Measurements from ENCODE around the gene LRRTM4.

Gene LRRTM4

DNA sequence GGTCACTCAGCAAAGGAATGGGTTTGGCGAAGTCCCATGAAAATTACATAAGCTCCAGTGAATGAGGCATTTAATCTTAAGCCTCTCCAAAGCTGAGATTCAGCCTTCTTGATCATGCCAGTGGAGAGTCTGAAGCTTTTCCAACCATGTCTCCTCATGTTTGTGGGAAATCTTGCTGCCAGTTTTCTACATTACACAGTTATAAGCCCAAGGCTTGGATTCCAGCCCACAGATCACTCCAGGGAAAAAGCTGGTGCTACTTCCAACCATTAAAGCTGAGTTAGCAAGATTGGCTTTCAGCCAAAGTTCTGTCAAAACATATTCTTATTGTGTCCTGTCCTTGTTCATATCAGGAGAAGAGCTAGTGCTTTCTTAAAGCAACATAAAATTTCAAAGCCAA lies 293.8 kb downstream of the LRRTM4 start:
- Histone ChIP-seq H2AFZ (ENCODE audit: low read depth, low read length) (no peak overlapping the region), H3K27ac (ENCODE audit: low read length) (no peak overlapping the region), H3K4me2 (ENCODE audit: low read length) (no peak overlapping the region), H3K27me3 (ENCODE audit: low read depth, low read length) (no peaks in the 10 kb centered on the region), H3K4me3 (ENCODE audit: low read length) (no peak overlapping the region), H4K20me1 (ENCODE audit: insufficient read depth, low read length) (no peaks in the 10 kb centered on the region), H3K36me3 (replicated peaks; ENCODE audit: low read depth, low read length) (no peaks in the 10 kb centered on the region), H3K9ac (ENCODE audit: low read length) (no peak overlapping the region), H3K9me3 (ENCODE audit: insufficient read depth, low read length) (no peaks in the 10 kb centered on the region), H3K79me2 (ENCODE audit: low read length) (no peaks in the 10 kb centered on the region), H3K4me1 (ENCODE audit: low read length) (no peaks in the 10 kb centered on the region)
- TF ChIP-seq EZH2phosphoT487 (IDR thresholded peaks at IDR 0.05; ENCODE audit: low read depth) = no peak
- TF ChIP-seq, protein P1, sequence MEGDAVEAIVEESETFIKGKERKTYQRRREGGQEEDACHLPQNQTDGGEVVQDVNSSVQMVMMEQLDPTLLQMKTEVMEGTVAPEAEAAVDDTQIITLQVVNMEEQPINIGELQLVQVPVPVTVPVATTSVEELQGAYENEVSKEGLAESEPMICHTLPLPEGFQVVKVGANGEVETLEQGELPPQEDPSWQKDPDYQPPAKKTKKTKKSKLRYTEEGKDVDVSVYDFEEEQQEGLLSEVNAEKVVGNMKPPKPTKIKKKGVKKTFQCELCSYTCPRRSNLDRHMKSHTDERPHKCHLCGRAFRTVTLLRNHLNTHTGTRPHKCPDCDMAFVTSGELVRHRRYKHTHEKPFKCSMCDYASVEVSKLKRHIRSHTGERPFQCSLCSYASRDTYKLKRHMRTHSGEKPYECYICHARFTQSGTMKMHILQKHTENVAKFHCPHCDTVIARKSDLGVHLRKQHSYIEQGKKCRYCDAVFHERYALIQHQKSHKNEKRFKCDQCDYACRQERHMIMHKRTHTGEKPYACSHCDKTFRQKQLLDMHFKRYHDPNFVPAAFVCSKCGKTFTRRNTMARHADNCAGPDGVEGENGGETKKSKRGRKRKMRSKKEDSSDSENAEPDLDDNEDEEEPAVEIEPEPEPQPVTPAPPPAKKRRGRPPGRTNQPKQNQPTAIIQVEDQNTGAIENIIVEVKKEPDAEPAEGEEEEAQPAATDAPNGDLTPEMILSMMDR (IDR thresholded peaks at IDR 0.05; ENCODE audit: low read depth, low read length) = no peak

DNA sequence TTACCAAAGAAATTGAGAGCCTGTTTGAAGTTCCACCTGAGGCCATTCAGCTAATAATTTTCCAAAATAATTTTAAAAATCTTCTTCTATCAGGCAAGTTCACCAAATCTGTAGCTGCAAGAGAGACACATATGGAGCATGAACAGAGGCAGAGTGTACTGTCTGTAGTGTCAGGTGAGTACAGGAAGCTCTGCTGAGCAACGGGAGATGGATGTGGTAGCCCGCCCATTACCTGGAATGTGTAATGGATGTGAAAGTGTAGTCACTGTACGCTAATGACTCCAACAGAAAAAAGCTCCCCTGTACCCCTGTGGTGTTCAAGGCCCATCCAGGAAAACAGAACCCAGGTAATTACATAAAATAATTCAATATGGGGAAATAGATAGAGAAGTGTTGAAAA lies 311.5 kb downstream of the LRRTM4 start:
- Histone ChIP-seq H3K27ac (ENCODE audit: low read length) (no peak overlapping the region), H4K20me1 (ENCODE audit: insufficient read depth, low read length) (no peaks in the 10 kb centered on the region), H3K27me3 (ENCODE audit: low read depth, low read length) (no peaks in the 10 kb centered on the region), H3K36me3 (replicated peaks; ENCODE audit: low read depth, low read length) (no peaks in the 10 kb centered on the region), H3K4me1 (ENCODE audit: low read length) (no peaks in the 10 kb centered on the region), H2AFZ (ENCODE audit: low read depth, low read length) (peak overlapping the region; percentile 39; the same call in 1 of the 2 replicates), H3K79me2 (ENCODE audit: low read length) (no peaks in the 10 kb centered on the region), H3K9me3 (ENCODE audit: insufficient read depth, low read length) (no peaks in the 10 kb centered on the region), H3K9ac (ENCODE audit: low read length) (no peak overlapping the region), H3K4me2 (ENCODE audit: low read length) (no peak overlapping the region), H3K4me3 (ENCODE audit: low read length) (no peak overlapping the region)
- TF ChIP-seq, protein P1 (IDR thresholded peaks at IDR 0.05; ENCODE audit: low read depth, low read length) = no peak
- no peak for TF ChIP-seq EZH2phosphoT487 (IDR thresholded peaks at IDR 0.05; ENCODE audit: low read depth)

DNA sequence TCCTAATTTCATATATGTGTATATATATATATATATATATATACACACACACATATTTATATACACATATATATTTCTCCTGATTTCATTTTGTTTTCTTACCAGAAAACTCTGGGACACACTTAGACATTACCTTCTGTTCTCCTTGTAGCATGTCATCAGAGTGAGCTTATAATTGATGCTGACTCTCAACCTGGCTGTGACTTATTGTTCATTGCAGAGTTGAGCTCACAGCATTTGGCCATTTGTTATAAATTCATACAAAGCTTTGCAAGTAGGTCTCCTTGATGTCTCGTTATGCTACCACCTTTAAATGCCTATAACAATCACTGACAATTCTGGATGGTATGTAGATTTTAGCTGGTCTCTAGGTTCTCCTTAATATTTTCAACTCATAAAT lies 314.8 kb downstream of the LRRTM4 start:
- no peak overlapping the region for H3K4me3 ChIP-seq (ENCODE audit: low read length)
- H2AFZ ChIP-seq (ENCODE audit: low read depth, low read length) = no peak overlapping the region
- no peaks in the 10 kb centered on the region for H3K79me2 ChIP-seq (ENCODE audit: low read length)
- no peaks in the 10 kb centered on the region for H4K20me1 ChIP-seq (ENCODE audit: insufficient read depth, low read length)
- H3K9me3 ChIP-seq (ENCODE audit: insufficient read depth, low read length) = no peaks in the 10 kb centered on the region
- TF ChIP-seq, protein P1 (IDR thresholded peaks at IDR 0.05; ENCODE audit: low read depth, low read length) = no peak
- TF ChIP-seq EZH2phosphoT487 (IDR thresholded peaks at IDR 0.05; ENCODE audit: low read depth) = no peak
- H3K36me3 ChIP-seq (replicated peaks; ENCODE audit: low read depth, low read length) = no peaks in the 10 kb centered on the region
- H3K27ac ChIP-seq (ENCODE audit: low read length) = no peak overlapping the region
- no peak overlapping the region for H3K9ac ChIP-seq (ENCODE audit: low read length)
- no peaks in the 10 kb centered on the region for H3K4me1 ChIP-seq (ENCODE audit: low read length)
- H3K4me2 ChIP-seq (ENCODE audit: low read length) = no peak overlapping the region
- H3K27me3 ChIP-seq (ENCODE audit: low read depth, low read length) = no peaks in the 10 kb centered on the region

- Histone ChIP-seq H3K4me3 (ENCODE audit: low read length) (no peak overlapping the region), H3K27me3 (ENCODE audit: low read depth, low read length) (no peaks in the 10 kb centered on the region), H3K4me2 (ENCODE audit: low read length) (no peak overlapping the region), H3K9me3 (ENCODE audit: insufficient read depth, low read length) (no peaks in the 10 kb centered on the region), H3K79me2 (ENCODE audit: low read length) (no peaks in the 10 kb centered on the region), H3K36me3 (replicated peaks; ENCODE audit: low read depth, low read length) (no peaks in the 10 kb centered on the region), H3K9ac (ENCODE audit: low read length) (no peak overlapping the region), H4K20me1 (ENCODE audit: insufficient read depth, low read length) (no peaks in the 10 kb centered on the region), H3K27ac (ENCODE audit: low read length) (no peak overlapping the region), H2AFZ (ENCODE audit: low read depth, low read length) (no peak overlapping the region), H3K4me1 (ENCODE audit: low read length) (peaks cover 7% of the 10 kb centered on the region)
- TF ChIP-seq, protein P1 (IDR thresholded peaks at IDR 0.05; ENCODE audit: low read depth, low read length) = no peak
- no peak for TF ChIP-seq EZH2phosphoT487 (IDR thresholded peaks at IDR 0.05; ENCODE audit: low read depth)
These were observed 320.4 kb downstream of the LRRTM4 start for GRCh38 chr2:77201755-77202154.

Measured in OCI-LY3 (cell line).